ENCODE measurements around the gene SCAI. TPM values are rescaled to one million over a fixed set of nuclear protein-coding genes. Genes with fewer than 3 reads are reported as not detected.

SCAI gene
- total RNA-seq (2012; rRNA removed), result 13.3 and 14.5 TPM in 2 replicates
- polyA plus RNA-seq (2012; rRNA removed), result 2.5 and 3.6 TPM in 2 replicates
- 0.79 and 1.1 TPM in 2 replicates for polyA plus RNA-seq (2012; cell fraction: cytosol; rRNA removed)
- 1.5 and 12.2 TPM in 2 replicates for polyA plus RNA-seq (2012; cell fraction: nucleus; rRNA removed; ENCODE audit: low replicate concordance)
- Bru-seq, nascent RNA, result percentile 85 among the genes with signal in this experiment
- percentile 91 among the genes with signal in this experiment for BruChase-seq, experiment 1, labeled RNA remaining after a 6-hour chase
- BruChase-seq, experiment 2, labeled RNA remaining after a 2-hour chase, result percentile 80 among the genes with signal in this experiment
- long read RNA-seq, result 0 reads

DNA sequence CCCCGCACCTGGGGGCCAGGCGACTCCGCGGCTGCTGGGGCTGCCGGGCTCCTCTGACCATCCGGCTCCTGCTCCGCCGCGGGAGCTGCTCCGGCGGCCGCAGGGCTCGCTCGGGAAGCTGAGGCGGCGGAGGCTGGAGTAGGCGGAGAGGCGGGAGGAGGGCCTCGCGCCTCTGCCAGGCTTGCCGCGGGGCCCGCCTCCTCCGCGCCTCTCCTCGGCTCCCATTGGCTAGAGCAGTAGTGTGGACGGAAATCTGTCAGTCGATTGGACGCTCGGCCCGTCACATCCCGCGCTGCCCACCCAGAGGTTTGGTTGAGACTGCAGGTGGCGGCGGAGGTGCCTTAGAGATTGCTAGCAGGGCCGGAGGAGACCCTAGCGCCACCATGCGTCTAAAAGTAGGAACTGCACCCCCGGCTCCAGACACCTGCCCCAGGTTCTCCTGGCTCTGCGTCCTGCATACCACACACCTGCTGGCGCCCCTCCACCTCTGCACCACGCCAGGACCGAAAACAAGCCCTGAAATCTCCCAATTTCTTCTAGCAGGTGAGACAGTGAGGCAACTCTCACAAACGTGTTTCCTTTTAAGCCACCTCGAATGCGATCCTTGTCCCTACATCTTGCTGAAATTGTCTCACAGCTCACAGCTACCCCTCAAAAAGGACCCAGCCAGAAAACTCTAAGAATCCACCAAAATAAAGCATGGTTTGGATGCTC lies at the start of gene SCAI:
TSS of gene SCAI (minus strand) at position 152 of the 714 bp plus-strand sequence. CDS start at position 61, 91 bp downstream.
- ChIA-PET POLR2A (ENCODE audit: unreplicated experiment) (no interaction called here), CTCF (interaction anchor here (0.5 to 1.2 kb wide), 8 partner anchors 12 to 215 kb away, joined by 3 to 5 read pairs (median 3); no protein-coding TSS in a partner anchor)
- Histone ChIP-seq H3K9me1 (ENCODE audit: insufficient read depth, low read length) (no peaks in the 10 kb centered on the region), H3K4me1 (ENCODE audit: control insufficient read depth, insufficient read depth, low read length) (peaks cover 5% of the 10 kb centered on the region; the same call in 1 of the 2 replicates), H2BK120ac (ENCODE audit: low read depth, low read length) (peak within 1 kb of the TSS; percentile 52), H3K14ac (replicated peaks; ENCODE audit: low read depth, low read length) (peak within 1 kb of the TSS; percentile 86), H3K4ac (ENCODE audit: low read depth, low read length) (peak within 1 kb of the TSS; percentile 78), H3K18ac (ENCODE audit: low read depth, low read length) (peak within 1 kb of the TSS; percentile 12), H2AK9ac (replicated peaks; ENCODE audit: low read depth, low read length, poor library complexity) (peak within 1 kb of the TSS; percentile 85), H3K23ac (ENCODE audit: low read depth, low read length) (peak within 1 kb of the TSS; percentile 94; the same call in 1 of the 2 replicates), H3K9ac (ENCODE audit: low read depth, low read length) (peak within 1 kb of the TSS; percentile 59), H2AFZ (replicated peaks; ENCODE audit: low read length, poor library complexity) (peak within 1 kb of the TSS; percentile 81), H2AK5ac (ENCODE audit: low read depth, low read length) (peak within 1 kb of the TSS; percentile 77; the same call in 1 of the 2 replicates), H3K9me3 (ENCODE audit: control insufficient read depth, insufficient read depth, low read length) (no peaks in the 10 kb centered on the region), H4K20me1 (ENCODE audit: insufficient read depth, low read length) (peaks cover 3% of the 10 kb centered on the region; the same call in 1 of the 2 replicates), H3K4me3 (ENCODE audit: insufficient read depth, low read depth, low read length) (peak within 1 kb of the TSS; percentile 60), H4K91ac (ENCODE audit: insufficient read depth, low read depth, low read length) (0 out of 2 replicates have a peak within 1 kb of the TSS, but pooled peaks have one; percentile 17), H2BK20ac (ENCODE audit: low read depth, low read length) (peak within 1 kb of the TSS; percentile 36; the same call in 1 of the 2 replicates), H3K27me3 (ENCODE audit: control insufficient read depth, insufficient read depth, low read length) (no peaks in the 10 kb centered on the region), H4K8ac (ENCODE audit: low read depth in 2 of 2, low read length in 2 of 2) (peak within 1 kb of the TSS in 1 of 2 experiments; percentile 76; a peak in 1 of 4 replicates), H3K36me3 (ENCODE audit: control insufficient read depth, insufficient read depth, low read length) (no peaks in the 10 kb centered on the region; the same call in 1 of the 2 replicates), H3K4me2 (ENCODE audit: low read depth, low read length) (peak within 1 kb of the TSS; percentile 86), H3K79me1 (ENCODE audit: low read depth in 1 of 2, low read length in 2 of 2) (peaks cover 11 to 42% of the 10 kb centered on the region in 2 experiments), H4K5ac (ENCODE audit: low read depth, low read length) (peak within 1 kb of the TSS; percentile 28; the same call in 1 of the 2 replicates), H2BK5ac (ENCODE audit: low read depth, low read length, poor library complexity, severe bottlenecking) (peak within 1 kb of the TSS; percentile 28), H3K56ac (ENCODE audit: extremely low read depth, insufficient read depth, low read length) (peak within 1 kb of the TSS; percentile 51; the same call in 1 of the 2 replicates), H2BK15ac (ENCODE audit: low read depth, low read length) (peak within 1 kb of the TSS; percentile 20; the same call in 1 of the 3 replicates), H3K27ac (ENCODE audit: insufficient read depth, low read length) (peak within 1 kb of the TSS; percentile 5; the same call in 1 of the 2 replicates)
- dilution Hi-C loops (cut with HindIII; ENCODE audit: low sequenced_read_pairs, unreplicated experiment) (no loop called here), in situ Hi-C loops (cut with MboI; ENCODE audit: low sequenced_read_pairs) (loop anchor here (5.0 to 10.0 kb wide), 3 partner anchors 201 to 369 kb away; partner anchors contain the start of genes ARPC5L, GOLGA1, NR6A1 and OLFML2A), intact Hi-C loops (cut with micrococcal nuclease) (loop anchor here (1.0 to 2.0 kb wide), 4 partner anchors 202 to 369 kb away; partner anchors contain the start of gene GOLGA1)
- ATAC-seq (ENCODE audit: low read depth) (peak; percentile 97), DNase-seq (peak; percentile 99)
- BruUV-seq (replicated peaks), result no TSS peak
- 3% methylated on average over 19 of the region's 46 CpGs; no CpG with 5 or more reads in 1 of the 2 experiments for WGBS, 2 experiments (ENCODE audit: extremely low coverage in 2 of 2, insufficient read length in 1 of 2)
- TF ChIP-seq CEBPB (IDR thresholded peaks at IDR 0.05; ENCODE audit: low read depth, low read length) (no peak), NFE2L2 (IDR thresholded peaks at IDR 0.05; ENCODE audit: low read depth, low read length) (no peak), MAFK (IDR thresholded peaks at IDR 0.05; ENCODE audit: low read depth, low read length) (no peak), POLR2A (IDR thresholded peaks at IDR 0.05; ENCODE audit: low read depth, low read length) (peak; percentile 57; the same call in 1 of the 2 replicates), BHLHE40 (IDR thresholded peaks at IDR 0.05; ENCODE audit: low read depth, low read length) (0 out of 2 replicates have a peak, but pooled peaks have one; percentile 24), RFX5 (IDR thresholded peaks at IDR 0.05; ENCODE audit: low read depth, low read length) (no peak), MXI1 (IDR thresholded peaks at IDR 0.05; ENCODE audit: borderline replicate concordance, low read depth, low read length) (peak; percentile 31; the same call in 1 of the 2 replicates), MAZ (IDR thresholded peaks at IDR 0.05; ENCODE audit: borderline replicate concordance, low read depth, low read length) (peak; percentile 69; the same call in 1 of the 2 replicates), RAD21 (IDR thresholded peaks at IDR 0.05; ENCODE audit: low read length) (peak; percentile 87), CHD1 (IDR thresholded peaks at IDR 0.05; ENCODE audit: low read depth, low read length) (no peak), SMC3 (IDR thresholded peaks at IDR 0.05; ENCODE audit: low read depth, low read length) (peak; percentile 75)
- TF ChIP-seq, protein P1, sequence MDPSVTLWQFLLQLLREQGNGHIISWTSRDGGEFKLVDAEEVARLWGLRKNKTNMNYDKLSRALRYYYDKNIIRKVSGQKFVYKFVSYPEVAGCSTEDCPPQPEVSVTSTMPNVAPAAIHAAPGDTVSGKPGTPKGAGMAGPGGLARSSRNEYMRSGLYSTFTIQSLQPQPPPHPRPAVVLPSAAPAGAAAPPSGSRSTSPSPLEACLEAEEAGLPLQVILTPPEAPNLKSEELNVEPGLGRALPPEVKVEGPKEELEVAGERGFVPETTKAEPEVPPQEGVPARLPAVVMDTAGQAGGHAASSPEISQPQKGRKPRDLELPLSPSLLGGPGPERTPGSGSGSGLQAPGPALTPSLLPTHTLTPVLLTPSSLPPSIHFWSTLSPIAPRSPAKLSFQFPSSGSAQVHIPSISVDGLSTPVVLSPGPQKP (IDR thresholded peaks at IDR 0.05; ENCODE audit: borderline replicate concordance, low read depth, low read length), result no peak
- TF ChIP-seq, protein P2, sequence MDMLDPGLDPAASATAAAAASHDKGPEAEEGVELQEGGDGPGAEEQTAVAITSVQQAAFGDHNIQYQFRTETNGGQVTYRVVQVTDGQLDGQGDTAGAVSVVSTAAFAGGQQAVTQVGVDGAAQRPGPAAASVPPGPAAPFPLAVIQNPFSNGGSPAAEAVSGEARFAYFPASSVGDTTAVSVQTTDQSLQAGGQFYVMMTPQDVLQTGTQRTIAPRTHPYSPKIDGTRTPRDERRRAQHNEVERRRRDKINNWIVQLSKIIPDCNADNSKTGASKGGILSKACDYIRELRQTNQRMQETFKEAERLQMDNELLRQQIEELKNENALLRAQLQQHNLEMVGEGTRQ (IDR thresholded peaks at IDR 0.05; ENCODE audit: low read depth, low read length), result 0 out of 2 replicates have a peak, but pooled peaks have one; percentile 21
